GM19328 (cell line): ENCODE measurements around the gene SCFD2.
"Not testable (repeated sequence)": the region's sequence is repeated elsewhere in the genome, so short reads cannot be mapped to it uniquely, and the experiment has no call there.

Experiments used
- ATAC-seq: cut with Tn5 transposase; IDR thresholded peaks from one replicate; pipeline ENCODE4 v1.9.1; 2021; ENCODE audit warnings: mild to moderate bottlenecking, moderate library complexity; ENCODE audit not compliant: unreplicated experiment

SCFD2 gene

GRCh38 chr4:53346920-53347852 is 18.7 kb downstream of the SCFD2 start:
- ATAC-seq: no peak

- ATAC-seq: not testable (repeated sequence)
Observed at GRCh38 chr4:53346392-53346791, 19.5 kb downstream of the SCFD2 start.

- ATAC-seq: not testable (repeated sequence)
Observed at GRCh38 chr4:53340145-53340544, 25.7 kb downstream of the SCFD2 start.

GRCh38 chr4:53334916-53335315 is 30.9 kb downstream of the SCFD2 start:
- ATAC-seq: not testable (repeated sequence)

- ATAC-seq: no peak
Observed at GRCh38 chr4:53326535-53326934, 39.3 kb downstream of the SCFD2 start.

GRCh38 chr4:53322696-53323095 is 43.2 kb downstream of the SCFD2 start:
- ATAC-seq: no peak

GRCh38 chr4:53321984-53322289 is 43.9 kb downstream of the SCFD2 start:
- ATAC-seq: no peak

GRCh38 chr4:53321151-53321983 is 44.5 kb downstream of the SCFD2 start:
- no peak for ATAC-seq

GRCh38 chr4:53315300-53315699 is 50.6 kb downstream of the SCFD2 start:
- no peak for ATAC-seq

GRCh38 chr4:53314252-53314651 is 51.6 kb downstream of the SCFD2 start:
- no peak for ATAC-seq

GRCh38 chr4:53313510-53313909 is 52.4 kb downstream of the SCFD2 start:
- ATAC-seq: no peak

GRCh38 chr4:53309321-53310040 is 56.4 kb downstream of the SCFD2 start:
- ATAC-seq: no peak

GRCh38 chr4:53307819-53308780 is 57.8 kb downstream of the SCFD2 start:
- no peak for ATAC-seq

- no peak for ATAC-seq
Observed at GRCh38 chr4:53307210-53307609, 58.7 kb downstream of the SCFD2 start.

- ATAC-seq: no peak
Observed at GRCh38 chr4:53306729-53307128, 59.1 kb downstream of the SCFD2 start.

- not testable (repeated sequence) for ATAC-seq
Observed at GRCh38 chr4:53292209-53292608, 73.7 kb downstream of the SCFD2 start.

- no peak for ATAC-seq
Observed at GRCh38 chr4:53281438-53281837, 84.4 kb downstream of the SCFD2 start.

GRCh38 chr4:53280846-53281245 is 85.0 kb downstream of the SCFD2 start:
- ATAC-seq: no peak

GRCh38 chr4:53274609-53275268 is 91.1 kb downstream of the SCFD2 start:
- ATAC-seq: no peak

GRCh38 chr4:53273726-53274125 is 92.1 kb downstream of the SCFD2 start:
- ATAC-seq: no peak
